Non-pigmented ciliary epithelial cell (primary cell): Measurements from ENCODE around the gene AGAP1.

Source experiments
- DNase-seq: peaks from one replicate; pipeline ENCODE4 v3.0.0-alpha.2; 2010; ENCODE audit warnings: low read depth

Gene AGAP1

DNA sequence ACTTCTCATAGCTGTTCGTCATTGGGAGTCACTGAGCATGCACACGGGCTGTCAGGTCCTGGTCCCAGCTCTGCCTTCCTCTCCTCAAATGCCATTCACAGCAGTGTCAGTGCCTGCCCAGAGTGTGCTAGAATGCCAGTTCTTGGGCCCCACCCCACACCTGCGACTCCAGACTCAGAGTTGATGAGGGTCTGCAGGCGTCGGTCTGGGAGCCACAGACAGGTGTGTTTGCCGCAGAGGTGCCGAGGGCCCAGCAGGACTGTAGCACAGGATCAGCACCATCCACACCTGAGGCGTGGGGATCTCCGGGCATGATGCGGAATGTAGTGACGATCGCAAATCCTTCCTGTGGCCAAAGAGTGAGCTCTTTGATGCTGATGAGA, 56.5 kb downstream of the AGAP1 start:
- no peak for DNase-seq

DNA sequence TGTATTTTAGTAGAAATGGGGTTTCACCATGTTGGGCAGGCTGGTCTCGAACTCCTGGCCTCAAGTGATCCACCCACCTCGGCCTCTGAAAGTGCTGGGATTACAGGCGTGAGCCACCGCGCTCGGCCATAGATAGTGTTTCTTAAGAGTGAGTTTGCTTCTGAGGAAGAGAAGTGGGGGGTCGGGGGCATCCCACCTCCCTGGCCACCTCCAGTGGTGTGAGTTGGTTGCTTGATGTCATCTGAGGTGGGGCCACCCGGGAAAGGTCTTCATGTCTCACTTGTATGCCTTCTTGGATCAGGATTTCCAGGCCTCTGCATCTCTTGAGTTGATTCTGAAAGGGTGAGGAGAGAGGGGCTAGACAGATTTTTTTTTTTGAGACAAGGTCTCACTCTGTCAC, 57.1 kb downstream of the AGAP1 start:
- DNase-seq, result no peak

DNA sequence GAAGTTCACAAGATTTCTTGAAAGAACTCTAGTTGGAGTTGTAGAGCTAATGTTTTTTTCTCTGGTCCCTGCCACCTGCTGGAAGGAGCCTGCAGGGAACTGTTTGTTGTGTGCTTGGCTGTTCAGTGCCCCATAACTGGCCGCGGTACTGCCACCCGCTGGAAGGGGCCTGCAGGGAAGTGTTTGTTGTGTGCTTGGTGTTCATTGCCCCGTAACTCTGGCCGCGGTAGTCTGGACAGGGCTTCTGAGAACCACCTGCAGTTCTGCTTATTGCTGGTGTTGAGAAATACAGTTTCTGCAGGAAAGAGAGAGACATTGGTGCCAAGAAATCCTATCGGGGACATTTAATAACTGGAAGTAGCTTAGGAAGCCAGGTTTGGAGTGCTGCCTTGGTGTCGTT, 58.1 kb downstream of the AGAP1 start:
- DNase-seq, result no peak

DNA sequence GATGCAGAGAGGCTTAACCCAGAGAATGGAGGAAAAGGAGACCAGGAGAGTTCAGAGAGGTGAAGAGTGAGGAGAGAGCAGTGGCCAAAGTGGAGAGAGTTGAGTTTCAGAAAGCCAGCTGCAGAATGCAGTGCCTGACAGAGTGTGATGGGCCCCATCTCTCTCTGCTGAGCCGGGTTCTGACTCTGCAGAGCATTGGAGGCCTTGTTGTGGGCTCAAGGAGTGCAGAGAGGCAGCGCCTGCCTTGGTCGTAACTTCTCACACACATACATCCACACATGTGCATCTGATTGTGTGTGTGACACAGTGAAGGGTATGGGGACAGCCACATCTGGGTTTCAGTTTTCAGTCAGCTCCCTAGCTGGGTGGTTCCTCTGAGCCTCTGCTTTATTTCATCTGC, 58.8 kb downstream of the AGAP1 start:
- DNase-seq, result no peak

DNA sequence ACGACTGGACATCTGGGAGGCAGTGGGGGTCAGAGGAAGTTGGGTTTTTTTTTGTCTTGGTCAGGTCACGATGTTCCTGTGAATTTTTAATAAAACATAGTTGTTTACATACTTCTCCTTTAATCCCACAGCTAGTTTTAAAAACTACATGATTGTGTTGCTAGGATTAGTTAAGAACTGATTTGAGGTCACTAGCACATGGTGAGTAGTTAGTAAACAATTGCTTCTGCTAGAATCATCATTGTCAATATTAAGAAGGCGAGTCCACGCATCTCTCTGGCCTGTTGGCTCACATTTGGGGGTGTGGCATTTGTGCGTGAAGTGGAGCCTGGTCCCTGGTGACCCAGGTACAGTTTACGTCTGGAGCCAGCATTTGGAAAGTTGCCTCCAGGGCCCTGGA, 59.4 kb downstream of the AGAP1 start:
- DNase-seq, result no peak

DNA sequence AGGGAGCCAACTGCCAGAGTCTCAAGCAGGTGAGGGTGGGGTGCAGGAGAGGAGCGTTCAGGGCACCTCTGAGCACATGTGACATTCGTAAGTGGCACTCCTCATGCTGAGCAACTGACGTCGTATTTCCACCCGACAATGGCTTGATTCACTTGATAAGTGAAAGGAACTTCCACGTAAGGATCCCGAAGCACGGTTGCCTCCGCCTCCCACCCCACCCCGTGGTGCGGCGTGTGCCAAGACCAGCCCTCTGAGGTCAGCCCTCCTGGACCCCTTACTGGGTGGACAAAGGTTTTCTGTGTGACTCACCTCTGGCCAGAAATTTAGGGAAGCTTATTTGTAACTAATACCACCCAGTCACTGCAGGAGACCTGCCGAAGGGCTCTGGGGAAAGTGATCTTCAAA, 59.9 kb downstream of the AGAP1 start:
- DNase-seq, result no peak

DNA sequence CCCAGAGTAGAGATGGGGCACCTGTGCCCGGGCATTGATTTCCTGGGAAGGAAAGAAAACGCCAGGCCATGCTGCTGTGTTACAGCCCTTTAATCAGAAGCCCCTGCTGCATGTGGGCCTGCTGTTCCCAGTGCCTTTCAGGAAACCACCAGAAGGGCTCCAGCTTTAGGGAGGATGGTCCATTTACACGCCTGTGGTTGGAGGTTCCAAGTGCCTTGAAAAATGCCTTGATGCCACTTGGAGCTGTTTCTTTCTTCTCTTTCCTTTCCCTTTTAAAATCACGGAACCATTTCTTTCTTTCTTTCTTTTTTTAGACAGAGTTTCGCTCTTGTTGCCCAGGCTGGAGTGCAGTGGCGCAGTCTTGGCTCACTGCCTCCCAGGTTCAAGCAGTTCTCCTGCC, 60.5 kb downstream of the AGAP1 start:
- DNase-seq, result no peak

DNA sequence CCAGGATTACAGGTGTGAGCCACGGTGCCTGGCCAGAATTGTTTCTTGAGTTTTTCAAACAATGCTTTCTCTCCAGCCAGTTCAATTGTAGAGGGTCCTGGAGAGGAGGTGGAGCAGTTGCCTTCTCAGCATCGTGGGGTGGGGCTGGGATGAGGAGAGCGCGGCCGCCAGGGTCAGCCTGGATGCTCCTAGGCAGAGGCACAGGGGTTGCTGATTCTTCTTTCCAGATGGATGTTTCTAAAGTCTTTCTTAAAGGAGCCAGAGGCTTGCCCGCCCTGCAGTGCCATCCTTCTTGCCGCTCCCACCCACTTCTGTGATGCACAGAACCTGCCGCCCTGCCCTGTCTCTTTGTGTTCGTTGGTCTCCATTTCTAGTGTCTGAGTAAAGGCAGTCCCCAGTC, 61.1 kb downstream of the AGAP1 start:
- no peak for DNase-seq

DNA sequence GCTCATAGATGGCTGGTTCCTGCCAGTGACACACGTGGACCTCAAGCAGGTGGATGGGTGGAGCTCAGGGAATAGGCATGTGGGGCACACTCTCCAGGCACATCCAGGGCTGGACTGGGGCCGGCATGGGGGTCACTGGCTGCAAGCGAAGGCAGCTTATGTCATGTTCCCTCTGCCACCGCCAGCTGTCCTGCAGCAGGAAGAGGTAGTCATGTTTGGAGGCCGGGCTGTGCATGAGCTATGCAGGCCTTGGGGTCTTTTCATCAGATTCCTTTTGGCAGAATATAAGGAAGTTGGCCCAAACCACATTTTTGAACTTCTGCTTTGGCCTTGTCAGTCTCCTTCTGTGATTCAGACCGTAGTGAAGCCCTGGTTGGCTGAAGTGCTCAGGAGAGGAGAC, 61.5 kb downstream of the AGAP1 start:
- no peak for DNase-seq

DNA sequence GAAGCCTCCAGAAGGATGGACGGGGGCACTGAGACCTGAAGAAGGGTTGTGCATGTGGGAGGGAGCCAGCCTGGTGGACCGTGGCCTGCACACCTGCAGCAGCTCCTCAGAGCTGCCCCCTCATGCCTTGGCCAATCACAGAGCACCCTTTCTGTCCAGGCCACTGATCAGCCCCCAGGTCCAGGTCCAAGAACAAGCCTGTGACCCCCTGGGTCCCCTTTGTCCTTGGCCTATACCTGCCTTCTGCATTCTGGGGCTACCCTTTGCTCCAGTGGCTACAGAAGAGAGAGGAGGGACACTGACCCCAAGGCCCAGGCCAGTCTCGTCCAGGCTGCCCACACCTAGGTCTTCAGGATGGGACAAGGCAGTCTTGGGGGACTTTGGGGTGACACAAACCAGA, 62.2 kb downstream of the AGAP1 start:
- no peak for DNase-seq

DNA sequence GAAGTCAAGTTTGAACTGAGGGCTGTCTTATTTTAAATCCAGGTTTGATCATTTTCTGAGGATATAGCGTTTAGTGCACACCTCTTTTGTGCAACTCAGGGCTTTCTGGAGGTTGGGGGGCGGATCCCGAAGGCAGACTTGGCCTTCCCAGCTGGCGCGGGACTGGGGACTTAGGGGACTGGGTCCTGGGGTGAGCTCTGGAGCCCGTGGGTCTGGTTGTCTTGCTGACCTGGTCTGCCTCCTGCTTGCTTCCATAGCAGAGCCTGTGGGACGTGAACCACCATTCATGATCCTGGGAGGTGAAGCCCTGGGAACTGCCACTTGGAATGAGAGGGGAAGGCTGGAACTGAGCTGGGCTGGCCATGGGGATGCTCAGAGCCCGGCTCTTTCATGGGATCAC, 63.1 kb downstream of the AGAP1 start:
- no peak for DNase-seq

DNA sequence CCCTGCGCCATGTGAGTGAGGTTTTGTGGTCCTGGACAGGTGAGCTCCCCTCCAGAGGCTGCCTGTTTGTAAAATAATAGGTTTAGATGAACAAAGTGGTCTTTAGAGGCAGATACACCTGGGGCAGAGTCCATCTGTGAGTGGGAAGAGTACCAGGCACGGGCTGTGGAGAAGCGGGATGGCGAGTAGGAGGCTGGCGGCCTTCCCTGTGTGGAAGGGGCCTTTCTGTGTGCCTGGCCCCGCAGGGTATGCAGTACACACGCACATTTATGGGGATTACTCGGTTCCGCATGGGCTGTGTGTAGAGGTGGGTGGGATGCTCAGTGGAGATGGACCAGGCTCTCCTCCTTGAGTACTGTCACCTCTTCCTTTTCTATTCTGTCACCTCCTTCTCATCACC, 64.1 kb downstream of the AGAP1 start:
- DNase-seq, result no peak

DNA sequence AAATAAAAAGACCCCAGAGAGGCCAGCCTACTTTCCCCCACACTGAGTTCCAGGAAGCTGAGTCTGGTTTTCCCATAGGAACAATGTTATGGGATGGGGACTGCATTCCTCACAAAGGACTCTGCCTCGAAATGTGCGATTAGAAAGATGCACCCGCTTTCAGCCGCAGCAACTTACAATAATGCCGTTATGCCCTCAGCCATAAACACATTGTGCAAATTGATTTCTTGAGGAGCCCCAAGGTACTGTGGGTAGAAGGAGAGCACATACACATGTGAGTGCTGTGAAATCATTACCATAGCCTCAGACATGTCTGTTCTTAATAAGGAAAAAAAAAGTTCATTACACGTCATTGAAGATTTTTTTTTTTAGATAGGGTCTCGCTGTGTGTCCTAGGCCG, 64.7 kb downstream of the AGAP1 start:
- no peak for DNase-seq

DNA sequence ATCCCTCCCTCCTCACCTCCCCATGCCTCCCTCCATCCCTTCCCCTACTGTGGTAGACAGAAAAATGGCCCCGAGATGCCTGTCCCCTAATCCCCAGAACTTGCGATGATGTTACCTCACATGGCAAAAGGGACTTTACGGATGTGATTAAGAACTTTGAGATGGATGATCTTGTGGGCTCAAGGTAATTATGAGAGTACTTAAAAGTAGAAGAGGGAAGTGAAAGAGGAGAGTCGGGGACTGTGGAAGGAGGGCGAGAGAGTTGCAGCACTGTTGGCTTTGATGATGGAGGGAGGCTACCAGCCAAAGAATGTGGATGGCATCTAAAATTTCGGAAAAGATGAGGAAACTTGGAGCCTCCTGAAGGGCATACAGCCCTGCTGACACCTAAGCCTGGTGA, 66.5 kb downstream of the AGAP1 start:
- DNase-seq, result no peak

DNA sequence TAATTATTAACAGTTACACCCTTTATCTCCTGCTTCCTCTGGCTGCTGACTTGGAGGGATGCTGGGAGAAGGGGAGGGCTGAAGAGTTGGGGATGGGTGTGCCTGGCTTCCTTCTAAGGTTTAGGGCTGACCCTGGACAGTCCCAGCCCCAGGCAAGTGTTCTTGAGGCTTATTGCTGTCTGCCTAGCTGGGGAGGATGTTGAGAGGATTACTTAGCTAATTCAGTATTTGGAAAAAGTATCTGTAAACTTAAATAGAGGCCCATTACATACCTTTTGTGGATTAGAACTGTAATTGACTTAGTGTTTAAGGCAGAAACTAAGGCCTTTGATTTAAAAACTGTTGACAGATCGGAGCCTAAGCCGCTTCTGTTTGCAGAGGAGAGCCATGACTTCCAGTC, 67.6 kb downstream of the AGAP1 start:
- no peak for DNase-seq

DNA sequence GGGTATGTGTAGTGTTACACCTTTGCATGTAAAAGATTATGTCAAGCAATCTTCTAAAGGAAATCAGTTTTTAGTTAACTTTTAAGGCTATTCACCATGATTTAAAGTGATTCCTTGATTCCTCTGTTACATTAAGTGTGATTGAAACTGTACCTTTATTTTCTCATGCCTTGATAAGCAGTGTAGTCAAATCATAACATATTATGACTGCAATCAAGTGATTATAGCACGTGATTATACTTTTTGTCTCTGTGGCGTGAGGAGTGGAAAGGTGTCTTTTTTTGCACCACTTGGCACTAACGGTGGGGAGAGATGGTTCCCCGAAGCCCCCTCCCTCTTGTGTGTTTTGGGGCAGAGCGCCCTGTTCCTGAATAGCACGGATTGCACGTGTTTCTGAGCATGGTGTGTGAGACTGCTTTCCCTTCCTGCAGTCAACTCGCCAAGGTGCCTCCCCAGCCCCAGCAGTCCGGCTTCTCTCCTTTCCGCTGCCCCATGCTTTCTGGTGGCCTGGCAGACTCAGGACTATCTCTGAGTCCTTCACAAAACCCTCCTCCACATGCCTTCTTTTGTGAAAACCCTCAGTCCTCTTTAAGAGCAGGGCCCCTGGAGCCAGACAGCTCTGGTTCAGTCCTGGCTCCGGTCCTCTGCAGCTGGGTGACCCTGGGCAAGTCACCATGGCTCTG, 68.4 kb downstream of the AGAP1 start:
- no peak for DNase-seq

DNA sequence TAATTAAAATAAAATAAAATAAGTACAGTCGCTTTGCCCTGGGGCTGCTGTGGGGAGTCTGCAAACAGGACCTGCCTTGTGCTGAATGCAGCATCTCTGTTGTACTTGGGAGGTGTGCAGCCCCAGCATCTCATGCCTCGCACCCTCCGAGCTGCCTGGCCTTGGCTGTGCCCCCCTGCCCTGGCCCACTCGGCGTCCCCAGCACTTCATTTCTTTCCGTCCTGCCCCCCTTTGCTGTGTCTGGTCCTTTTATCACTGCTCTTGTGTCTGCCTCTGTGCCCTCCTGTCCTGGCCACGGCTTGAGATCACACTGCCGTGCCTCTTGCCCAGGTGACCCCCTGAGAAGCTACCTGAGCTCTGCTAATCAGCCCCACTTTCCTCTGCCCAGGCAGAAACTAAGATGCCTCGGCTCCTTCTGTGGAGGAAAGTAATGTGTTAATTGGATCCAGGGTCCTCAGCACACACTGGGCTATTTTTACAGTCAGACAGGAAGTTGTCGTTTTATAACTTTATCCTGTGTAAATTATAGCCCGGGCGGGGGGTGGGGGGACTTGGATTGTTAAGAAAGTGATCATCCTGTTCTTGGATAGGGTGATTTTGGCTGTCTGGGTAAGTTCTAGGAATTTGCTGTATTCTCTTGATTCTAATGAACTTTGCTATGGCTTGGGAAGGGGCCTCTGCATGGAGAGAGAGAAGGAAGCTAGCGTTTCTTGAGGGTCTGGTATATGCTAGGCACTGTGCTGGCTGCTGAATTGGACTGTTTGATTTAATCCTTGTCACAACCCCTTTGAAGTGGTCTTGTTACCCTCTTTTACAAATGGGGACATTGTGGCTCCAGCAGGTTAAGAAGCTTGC, 69.4 kb downstream of the AGAP1 start:
- DNase-seq, result no peak

DNA sequence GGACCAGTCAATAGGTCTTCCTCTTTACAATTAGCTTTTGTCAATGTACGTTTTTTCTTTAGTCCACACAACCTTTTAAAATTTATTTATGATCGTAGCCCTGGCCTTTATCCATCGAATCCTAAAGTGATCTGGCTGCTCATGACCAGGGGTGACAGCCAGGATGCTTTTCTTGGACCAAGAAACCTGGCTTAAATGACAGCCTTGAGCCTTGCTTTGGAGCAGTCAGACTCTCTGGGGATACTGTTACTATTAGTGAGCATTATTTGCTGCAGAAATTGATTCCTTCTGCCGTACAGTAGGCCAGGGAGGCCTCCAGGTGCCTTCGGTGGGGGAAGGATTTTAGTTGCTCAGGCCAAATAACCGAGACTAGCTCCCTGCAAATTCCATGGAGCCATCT, 70.2 kb downstream of the AGAP1 start:
- no peak for DNase-seq

DNA sequence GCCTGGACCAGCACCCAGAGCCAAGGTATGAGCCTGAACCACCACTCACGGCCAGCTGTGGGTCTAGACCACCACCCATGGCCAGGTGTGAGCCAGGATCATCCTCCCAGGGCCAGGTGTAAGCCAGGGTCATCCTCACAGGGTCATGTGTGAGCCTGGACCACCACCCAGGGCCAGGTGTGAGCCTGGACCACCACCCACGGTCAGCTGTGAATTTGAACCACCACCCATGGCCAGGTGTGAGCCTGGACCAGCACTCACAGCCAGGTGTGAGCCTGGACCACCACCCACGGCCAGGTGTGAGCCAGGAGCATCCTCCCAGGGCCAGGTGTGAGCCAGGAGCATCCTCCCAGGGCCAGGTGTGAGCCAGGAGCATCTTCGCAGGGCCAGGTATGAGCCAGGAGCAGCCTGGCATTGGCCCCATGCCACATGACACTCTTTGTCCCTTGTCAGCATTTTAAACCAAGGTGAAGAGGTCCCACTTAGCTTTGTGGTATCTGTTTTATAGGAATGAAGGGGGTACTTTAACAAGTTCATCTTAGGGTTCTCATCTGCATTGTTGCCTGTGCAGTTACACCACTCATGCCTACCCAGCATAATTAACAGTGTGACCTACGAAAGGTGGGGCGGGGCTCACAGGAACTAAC, 71.2 kb downstream of the AGAP1 start:
- DNase-seq, result no peak

DNA sequence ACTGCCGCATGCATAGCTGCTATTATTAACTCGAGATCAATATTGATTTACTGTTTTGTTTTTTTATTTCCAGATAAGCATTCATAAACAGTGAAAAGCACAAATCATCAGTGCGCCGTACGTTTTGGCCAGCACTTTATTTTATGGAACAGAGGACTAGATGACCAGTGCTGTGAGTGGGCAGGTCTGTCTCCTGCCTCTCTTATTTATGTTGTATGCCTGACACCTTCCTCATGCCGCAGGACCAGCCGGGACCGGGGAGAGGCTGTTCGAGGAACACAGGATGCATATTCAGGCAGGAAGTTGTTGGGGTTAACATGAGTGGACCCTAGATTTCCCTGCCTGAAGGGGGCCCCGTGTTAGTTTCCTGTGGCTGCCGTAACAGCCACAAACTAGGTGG, 72.6 kb downstream of the AGAP1 start:
- DNase-seq, result no peak

DNA sequence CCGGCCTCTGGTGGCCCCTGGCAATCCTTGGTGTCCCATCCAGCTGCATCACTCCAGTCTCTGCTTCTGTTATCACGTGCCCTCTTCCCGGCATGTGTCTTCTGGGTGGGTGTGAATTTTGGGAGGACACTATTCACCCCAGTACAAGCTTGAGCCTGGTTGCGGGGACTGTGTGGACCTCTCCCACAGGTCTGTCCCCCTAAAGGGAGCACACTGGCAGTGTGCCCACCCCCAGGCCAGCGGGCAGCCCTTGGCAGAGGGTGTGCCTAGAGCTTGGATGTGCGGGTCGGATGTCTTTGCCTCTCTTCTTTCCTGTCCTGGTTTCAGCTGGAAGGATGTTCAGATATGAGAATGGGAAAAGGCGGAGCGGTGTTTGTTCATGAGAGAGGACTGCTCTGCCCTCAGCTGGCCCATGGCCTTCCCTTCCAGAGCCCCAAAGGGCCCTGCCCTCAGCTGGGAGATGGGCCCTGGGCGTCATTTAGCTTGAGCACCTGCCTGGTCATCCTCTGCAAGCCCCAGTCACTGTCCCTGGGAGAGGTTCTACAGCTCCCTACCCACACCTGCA, 73.2 kb downstream of the AGAP1 start:
- no peak for DNase-seq

DNA sequence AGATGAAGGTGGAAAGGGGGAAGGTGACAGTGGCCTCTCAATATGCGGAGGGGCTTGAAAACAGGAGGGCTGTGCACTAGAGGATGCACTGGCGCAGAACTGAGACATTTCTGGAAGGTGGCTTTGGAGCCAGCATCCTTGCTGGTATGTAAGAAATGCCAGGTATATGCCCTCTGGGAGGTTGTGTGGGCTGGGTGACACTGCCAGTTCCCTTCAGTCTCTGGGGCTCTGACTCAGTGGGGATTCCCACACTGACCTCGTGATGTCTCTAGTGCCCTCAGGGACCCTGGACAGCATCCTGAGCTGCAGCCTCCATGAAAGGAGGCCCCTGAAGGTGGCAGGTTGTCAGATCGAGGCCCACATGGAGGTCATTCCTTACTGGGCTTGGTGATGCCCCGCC, 74.0 kb downstream of the AGAP1 start:
- no peak for DNase-seq

DNA sequence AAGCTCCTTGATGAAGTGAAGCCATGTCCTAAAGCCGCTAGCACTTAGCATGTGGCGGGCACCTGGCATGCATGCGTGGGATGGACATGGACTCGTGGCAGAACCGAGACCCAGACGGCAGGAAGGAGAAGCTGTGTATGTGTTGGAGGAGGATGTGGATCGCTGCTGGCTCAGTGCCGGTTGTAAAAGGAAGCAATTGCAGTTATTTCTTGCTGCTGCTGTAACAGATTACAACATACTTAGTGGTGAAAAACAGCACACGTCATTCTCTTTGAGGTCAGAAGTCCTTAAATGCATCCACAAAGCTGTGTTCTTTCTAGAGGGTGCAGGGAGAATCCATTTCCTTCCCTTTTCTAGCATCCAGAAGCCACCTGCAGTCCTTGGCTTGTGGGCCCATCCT, 74.6 kb downstream of the AGAP1 start:
- no peak for DNase-seq
